Dedifferentiated amniotic fluid mesenchymal stem cell (primary cell): ENCODE measurements around the gene NACA.
"Not testable (repeated sequence)": the region's sequence is repeated elsewhere in the genome, so short reads cannot be mapped to it uniquely, and the experiment has no call there.

ENCODE experiments used
- DNase-seq: peaks from one replicate; pipeline ENCODE4 v3.0.0-alpha.2; 2016; ENCODE audit errors: extremely low spot score

The NACA gene

DNA sequence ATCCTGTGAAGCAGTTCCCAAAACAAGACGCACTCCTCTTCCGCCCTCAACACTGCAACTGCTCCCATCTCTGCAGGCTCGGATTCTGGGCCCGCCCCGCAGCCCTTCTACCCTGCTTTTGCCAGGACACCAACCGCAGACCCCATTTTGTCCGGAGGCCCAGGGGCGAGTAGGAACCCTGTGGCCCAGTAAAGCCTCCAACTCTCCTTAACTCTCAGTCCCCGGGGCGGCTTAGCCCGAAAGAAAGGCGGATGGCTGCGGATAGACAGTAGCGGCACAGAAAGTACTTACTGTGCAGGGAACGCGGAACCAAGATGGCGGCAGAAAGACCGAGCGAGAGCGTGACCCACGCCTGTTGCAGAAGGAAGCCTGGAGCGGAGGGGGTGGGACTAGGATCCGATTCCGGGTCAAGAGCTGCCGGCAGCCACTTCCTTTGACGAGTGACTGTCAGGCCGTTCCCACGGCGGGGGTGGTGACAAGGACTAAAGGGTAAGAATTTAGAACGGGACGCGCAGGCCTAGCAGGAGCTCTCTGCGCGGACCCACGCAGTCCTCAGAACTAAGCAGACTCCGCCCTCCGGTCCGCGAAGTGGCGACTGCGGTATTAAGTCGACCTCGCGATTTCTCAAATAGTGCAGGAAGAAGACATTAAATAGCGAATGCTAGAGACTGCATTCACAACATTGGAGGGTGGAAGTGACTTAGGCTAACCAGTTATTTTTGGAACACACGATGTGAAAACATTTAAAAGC is at the start of gene NACA:
NACA (minus strand) TSS at position 328 of the 751 bp plus-strand sequence. CDS start 778 bp downstream, outside the sequence.
- DNase-seq: peak; percentile 96

DNA sequence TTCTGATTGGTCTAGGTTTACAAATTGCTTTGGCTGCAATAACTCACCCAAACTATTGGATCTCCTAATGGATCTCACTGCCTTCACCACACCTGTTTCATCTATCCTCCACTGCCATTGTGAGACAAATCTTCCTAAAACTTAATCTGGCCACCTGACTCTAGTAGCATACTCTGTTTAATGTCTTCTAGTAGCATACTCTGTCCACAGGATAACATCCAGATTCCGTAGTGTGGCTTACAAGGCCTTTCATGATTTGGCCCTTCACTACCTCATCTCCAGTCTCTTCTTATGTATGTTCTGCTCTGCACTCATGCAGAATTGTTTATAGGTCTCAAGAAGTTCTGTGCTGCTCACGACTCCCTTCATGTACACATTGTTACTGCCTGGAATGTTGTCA is 48.0 kb upstream of the NACA start:
- DNase-seq: no peak

DNA sequence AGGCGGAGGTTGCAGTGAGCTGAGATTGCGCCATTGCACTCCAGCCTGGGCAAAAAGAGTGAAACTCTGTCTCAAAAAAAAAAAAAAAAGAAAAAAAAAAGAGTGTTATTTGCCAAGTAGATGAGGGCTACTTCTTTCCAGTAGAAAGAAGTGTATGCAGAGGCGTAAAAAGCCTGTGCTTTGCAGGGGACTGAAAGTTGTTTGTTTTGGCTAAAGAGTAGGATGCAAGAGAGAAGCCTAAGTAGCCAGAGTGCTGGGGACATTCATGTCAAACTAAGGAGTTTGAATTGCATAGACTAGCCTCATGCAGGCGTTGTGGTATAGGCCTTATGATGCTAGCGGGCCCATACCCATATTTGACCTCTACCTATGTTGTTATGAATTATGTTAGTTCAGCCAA is 47.5 kb upstream of the NACA start:
- DNase-seq: no peak

DNA sequence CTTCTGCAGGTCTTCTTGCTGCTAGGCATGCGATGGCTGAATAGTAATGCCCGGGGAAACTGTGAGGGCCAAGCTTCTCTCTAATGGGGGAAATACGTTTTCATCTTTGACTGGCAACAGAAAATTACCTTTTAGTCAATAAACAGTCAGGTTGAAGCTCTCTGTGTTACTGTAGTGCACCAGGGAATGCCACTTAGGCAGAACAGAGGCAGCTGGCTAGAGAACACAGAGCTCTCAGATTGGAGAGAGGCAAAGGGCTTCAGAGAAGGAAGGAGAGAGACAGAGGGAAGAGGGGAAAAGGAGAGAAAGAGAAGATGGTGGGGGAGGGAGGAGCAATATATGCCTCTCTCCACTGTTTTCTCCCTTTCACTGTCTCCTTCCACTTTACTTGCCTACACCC is 44.8 kb upstream of the NACA start:
- no peak for DNase-seq

DNA sequence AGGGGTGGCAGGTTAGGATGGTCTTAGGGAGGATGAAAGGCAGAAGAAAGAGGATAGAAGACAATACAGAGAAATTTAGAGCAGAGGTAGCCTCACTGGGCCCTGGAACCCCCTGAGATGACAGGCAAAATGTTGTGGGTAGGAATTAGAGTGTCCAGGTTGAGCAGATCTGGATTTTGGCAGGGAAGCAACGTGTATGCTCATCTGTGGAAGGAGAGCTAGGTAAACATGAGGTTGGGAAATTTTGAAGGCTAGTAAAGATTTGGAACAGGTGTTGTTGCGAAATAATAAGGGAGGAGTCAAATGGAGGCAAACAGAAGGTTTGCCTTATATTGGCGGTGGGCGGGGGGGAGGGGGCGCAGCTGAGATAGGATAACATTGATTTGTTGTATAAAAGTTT is 43.3 kb upstream of the NACA start:
- no peak for DNase-seq

DNA sequence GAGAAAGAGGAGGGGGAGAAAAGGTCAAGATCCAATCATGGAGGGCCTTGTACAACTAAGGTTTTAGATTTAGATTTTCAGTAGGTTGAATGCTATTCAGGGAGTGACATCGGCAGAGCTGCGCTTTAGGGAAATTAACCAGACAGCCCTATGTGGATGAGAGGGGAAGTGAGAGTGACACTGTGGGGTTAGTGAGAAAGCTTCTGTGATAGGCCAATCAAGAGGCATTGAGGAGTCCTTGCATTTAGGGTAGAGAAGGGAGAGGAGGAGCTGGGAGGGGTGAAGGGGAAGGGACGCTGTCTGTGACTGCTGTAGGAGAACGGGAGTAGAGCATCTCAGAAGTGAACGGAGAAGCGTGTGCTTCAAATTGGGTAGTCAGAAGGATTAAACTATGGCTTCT is 41.4 kb upstream of the NACA start:
- DNase-seq: no peak

DNA sequence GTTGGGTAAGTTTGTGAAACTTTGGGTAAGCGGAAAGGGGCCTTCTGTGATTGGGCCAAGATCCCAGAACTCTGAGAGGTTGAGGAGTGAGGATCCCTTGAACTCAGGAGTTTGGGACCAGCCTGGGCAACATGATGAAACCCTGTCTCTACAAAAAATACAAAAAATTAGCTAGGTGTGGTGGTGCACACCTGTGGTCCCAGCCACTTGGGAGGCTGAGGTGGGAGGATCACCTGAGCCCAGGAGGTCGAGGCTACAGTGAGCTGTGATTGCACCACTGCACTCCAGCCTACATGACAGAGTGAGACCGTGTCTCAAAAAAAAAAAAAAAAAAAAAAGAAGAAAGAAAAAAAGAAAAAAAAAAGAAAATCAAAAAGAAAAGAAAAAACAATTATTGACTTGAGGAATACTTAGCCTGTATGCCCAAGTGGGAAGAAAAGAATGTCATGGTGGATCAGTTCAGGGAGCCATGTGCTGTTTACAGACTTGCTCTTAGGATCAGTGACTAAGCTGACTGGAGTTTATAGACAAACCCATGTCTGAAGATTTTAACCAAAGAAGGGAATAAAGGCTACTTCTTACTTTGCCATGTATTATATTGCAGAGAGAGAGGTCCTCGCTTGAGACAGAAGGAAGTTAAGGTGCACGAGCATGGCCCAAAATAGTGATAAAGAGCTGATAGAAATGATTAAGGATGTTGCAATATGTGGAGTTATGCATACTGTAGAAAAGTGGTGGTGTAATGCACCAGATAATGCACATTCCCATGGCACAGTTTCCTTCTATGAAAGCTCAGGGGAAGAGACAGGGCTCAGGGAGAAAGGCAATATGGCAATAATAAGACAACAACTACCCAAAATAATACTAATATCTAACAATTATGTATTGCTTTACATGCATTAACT is 38.9 kb upstream of the NACA start:
- no peak for DNase-seq

DNA sequence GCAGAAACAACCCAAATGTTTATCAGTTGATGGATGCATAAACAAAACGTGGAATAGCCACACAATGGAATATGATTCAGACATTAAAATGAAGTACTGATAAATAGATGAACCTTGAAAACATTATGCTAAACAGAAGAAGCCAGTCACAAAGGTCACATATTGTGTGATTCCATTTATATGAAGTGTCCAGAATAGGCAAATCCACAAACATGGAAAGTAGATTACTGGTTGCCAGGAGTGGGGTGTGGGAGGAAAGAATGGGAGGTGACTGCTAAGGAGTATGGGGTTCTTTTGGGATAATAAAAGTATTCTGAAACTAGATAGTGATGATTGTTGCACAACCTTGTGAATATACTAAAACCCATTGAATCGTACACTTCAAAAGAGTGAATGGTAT is 36.7 kb upstream of the NACA start:
- no peak for DNase-seq

DNA sequence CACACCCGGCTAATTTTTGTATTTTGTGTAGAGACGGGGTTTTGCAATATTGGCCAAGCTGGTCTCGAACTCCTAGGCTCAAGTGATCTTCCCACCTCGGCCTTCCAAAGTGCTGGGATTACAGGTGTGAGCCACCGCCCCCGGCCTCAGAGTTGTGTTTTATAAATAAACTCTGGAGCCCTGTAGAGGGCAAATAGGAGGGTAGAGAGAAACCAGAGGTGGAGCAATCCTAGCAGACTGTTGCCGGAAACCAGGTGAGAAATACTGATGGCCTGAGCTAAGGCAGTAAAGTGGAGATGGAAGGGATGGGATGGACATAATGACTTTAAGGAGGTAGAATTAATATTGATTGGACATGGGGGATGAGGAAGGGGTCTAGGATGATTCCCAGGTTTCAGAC is 35.4 kb upstream of the NACA start:
- DNase-seq: no peak

DNA sequence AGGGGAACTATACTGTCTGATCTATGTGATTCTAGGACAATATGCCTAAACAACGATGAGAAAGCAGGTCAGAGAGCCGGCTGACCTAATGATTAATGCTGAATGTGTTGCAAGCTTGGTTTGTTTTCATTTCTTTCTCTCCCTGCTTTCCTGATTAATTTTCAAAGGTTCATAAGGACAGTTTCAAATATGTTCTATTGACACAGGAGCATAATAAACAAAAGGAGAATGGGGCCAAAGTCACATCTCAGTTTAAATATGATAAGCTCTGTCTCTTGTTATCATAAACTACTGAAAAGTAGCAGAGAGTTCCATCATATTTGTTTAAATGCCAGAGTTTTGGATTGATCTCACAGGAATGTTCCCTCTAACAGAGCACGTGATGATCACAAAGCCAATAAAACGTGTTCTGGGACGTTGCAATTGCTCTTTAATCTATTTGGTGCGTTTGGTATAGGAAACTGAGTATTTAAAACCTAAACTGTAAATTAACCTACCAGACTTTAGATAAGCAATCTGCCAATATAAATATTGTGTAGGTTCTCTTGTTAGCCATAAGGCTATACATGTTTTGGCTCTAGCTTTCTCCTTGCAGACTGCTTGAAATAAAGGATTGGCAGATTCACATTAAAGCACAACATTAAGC is 34.3 kb upstream of the NACA start:
- no peak for DNase-seq

DNA sequence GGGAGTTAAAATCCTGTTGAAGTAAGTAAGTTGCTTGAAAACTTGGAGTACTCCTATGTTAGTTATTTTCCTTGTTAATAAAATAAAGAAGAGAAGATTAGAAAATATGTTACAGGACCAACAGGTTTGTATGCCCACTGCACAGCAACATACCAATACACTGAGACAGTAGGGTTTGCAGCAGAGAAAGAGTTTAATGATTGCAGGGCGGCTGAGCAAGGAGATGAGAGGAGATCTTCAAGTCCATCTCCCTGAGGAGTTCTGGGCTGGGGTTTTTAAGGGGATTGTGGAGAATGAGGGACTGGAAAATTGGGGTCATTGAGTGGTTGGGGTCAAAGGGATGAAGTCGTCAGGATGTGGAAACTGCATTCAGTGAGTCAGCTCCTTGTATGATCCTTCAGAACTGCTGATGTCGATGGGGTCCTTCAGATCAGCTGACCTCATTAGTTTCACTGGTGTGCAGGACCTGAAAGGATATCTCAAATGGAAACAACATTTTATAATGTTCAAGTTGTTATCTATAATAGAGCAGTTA is 33.7 kb upstream of the NACA start:
- no peak for DNase-seq

DNA sequence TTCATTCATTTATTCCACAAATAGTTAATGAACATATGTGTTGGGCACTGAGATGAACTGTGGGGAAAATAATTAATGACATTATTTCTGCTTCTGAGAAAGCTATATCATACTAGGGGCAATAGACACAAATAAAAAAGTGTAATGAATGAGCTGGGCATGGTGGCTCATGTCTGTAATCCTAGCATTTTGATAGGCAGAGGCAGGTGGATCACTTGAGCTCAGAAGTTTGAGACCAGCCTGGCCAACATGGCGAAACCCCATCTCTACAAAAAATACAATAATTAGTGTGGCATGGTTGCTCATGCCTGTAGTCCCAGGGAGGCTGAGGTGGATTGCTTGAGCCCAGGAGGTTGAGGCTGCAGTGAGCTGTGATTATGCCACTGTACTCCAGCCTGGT is 32.9 kb upstream of the NACA start:
- DNase-seq: not testable (repeated sequence)

DNA sequence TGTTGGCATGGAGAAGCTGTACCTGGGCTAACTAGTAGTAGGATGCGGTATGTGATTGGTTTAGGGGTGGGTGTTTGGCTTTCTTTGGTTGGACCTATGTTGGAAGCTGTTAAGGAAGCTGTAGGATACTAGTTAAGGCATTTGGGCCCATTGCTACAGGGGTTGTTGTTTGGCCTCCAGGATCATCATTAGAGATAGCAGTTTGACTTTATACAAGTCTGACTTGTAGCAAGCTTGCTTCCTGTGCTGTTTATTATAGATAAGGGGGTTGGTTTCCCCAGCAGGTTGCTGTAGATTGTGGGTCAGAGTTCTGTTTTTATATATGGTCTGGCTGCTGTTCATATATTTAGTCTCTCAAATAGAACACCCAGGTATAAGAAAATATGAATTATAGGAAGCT is 28.5 kb upstream of the NACA start:
- DNase-seq: no peak

DNA sequence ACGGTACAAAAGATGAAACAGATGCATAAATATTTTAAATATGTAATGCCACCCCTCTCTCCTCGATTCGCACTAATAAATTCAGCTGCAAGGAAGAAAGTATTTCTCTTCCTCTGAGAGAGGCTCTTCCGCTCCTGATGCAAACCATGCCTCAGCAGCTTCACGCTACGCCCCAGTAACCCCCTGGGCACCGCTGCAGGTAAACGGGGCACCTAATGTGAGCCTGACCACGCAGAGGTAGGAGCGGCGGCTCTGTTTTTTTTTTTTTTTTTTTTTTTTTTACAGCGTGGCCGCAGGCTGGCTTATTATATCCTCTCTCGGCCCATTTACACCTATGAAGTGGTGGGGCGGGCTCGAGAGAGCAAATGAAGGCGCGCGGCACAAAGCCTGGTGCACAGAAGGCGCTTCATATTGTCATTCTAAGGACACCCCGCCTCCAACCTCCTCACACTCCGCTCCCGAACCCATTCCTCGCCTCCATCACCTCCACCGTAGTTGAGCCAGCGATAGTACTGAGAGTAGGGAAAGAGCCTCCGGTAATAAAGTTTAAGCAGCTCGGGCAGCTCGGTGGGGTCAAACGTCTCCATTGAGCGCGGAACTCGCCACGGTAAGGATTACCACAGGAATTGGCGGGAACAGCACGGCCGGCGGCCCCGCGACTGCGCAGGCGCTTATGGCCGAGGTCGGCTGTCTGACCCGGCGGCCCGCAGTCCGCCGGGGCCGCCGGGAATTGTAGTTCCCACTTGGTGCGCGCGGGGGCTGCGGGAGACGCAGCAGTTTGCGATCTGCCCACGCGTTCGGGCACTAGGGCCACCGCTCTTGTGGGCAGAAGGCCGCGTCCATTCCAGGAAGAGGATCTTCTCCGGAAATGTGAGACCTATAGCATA is 26.9 kb upstream of the NACA start, which contains the start of gene PRIM1:
PRIM1 (minus strand) TSS at position 612 of the 887 bp plus-strand sequence; CDS start at position 587, 25 bp downstream.
- DNase-seq: peak; percentile 49

DNA sequence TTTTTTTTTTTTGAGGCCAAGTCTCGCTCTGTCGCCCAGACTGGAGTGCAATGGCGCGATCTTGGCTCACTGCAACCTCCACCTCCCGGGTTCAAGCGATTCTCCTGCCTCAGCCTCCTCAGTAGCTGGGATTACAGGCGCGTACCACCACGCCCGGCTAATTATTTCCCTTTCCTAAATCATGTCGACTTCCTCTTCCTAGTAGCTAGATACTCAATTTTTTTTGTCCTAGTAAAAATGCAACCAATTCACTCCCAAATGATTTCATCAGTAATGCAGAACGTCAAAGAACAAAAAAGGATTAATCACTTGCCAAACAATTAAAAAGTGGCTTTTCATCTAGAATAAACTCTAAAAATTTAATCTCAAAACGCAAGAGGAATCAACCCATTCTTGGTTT is 25.5 kb upstream of the NACA start:
- DNase-seq: not testable (repeated sequence)

DNA sequence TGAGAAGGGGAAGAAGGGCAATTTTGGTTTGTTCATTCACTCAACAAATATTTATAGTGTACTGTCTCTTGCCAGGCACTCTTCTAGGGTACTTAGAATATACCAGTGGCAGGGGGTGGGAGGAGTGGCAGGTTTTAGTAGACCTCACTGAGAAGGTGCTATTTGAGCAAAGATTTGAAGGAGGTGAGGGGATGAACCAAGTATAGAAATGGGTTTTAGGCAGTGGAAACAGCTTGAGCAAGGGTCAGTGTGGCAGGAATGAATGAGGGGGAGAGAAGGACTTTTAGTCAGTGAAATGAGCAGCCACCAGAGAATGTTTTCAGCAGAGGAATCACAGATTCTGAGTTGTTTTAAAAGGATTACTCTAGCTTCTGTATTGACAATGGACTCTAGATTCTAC is 24.8 kb upstream of the NACA start:
- DNase-seq: no peak

DNA sequence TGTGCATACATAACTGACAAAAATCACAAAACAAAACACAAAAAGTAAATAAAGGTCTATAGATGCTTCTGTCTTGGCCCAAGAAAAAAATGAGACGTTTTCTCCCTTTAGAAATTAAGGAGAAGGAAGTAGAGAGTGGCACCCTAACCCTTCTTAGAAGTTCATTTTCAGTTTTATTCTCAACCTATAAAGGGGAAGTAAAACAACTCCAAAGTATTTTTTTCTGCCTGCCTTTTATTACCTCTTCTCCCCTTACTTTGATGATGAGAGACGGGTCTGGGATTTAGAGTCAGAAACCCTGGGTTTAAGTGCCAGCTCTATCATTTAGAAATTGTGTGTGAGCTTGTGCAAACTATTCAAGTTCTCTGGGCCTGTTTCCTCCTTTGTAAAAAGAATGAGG is 24.3 kb upstream of the NACA start:
- no peak for DNase-seq

DNA sequence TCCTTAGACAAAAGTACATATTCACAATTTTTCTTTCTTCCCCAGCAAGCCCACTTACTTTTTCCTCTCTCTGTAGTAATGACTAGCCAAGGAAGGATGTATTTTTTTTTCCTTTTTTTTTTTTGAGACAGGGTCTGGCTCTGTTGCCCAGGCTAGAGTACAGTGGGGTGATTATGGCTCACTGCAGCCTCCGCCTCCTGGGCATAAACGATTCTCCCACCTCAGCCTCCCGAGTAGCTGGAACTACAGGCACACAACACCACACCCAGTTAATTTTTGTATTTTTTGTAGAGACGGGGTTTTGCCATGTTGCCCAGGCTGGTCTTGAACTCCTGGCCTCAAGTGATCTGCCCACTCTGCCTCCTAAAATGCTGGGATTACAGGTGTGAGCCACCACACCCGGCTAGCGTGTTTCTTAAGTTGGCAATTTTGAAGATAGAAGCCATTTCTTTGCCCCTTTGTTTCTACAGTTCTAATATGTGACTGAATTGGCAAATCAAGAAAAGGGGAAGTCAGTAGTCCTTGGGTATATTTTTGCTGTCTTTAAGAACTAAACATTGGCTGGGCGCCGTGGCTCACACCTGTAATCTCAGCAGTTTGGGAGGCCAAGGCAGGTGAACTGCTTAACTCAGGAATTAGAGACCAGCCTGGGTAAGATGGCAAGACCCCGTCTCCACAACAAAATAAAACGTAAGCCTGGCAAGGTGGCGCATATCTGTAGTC is 3.2 kb upstream of the NACA start:
- no peak for DNase-seq

DNA sequence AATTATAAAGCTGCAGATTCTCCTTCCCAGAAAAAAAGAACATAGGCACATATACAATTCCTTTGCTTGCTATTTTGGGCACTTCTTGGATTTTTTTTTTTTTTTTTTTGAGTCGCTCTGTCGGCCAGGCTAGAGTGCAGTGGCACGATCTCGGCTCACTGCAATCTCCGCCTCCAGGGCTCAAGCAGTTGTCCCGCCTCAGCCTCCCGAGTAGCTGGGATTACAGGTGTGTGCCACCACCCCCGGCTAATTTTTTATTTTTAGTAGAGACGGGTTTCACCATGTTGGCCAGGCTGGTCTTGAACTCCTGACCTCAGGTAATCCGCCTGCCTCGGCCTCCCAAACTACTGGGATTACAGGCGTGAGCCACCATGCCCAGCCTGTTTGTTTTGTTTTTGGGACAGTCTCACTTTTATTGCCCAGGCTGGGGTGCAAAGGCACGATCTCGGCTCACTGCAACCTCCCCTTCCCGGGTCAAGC is 1.1 kb upstream of the NACA start:
- not testable (repeated sequence) for DNase-seq

DNA sequence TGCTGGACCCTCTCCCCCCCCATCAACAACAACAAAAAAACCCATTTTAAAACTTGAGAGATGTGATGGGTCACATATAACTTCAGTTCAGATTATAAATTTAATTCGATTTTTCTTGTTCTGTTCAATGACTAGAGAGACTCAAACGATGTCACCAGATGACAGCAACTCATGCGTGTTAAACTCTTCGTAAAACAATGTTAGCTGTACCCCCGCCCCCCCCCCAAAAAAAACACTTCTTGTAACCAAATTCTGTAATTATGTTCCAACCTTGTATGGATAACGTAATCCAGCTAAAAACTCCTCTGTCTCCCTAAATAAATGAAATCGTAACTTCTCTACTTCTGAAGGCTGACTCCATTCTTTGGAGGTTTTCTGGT is 614 bp upstream of the NACA start:
- no peak for DNase-seq

DNA sequence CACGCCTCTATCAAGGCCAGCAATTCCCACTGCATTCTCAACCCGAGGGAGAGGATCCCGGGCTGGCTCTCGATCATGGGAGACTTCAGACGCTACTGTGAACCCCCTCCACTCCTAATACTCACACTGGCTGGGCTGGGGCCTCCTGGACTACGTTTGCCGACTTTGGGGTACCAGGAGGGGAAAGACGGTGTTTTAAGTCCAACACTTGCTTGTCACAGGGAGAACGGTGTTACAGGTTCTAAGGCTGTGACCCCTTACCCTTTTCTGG is 463 bp downstream of the NACA start:
- DNase-seq: no peak
